ENCODE results near the gene CDC42EP2.

The CDC42EP2 gene

DNA sequence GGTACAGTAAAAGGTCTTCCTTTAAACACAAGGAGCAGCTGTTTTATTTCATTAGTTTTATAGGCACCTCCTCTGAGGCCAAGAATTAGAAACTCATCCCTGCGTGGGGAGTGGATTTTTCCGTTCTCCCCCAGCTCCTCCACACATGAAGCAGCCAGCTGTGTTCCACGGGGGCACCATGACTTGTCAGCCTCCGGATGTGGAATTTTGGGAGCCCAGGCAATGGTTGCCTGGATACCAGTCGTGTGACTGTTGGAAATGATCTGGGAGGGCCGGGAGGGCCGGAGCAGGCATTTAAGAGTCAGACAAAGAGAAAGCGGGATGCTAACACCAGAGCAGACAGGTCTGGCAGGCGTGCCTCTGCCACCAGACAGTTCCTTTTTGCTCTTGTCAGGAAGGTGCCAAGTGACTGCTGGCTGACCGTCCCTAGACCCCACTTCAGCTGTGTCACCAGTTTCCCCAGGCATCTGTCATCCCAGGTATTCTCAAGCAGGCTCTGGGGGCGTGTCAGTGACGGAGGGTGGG, 15.9 kb upstream of the CDC42EP2 start:
- H3K4me3 ChIP-seq (ENCODE audit: low read length): peak overlapping the region; percentile 1
- no peaks in the 10 kb centered on the region for H3K9me3 ChIP-seq (replicated peaks; ENCODE audit: low read length)
- H3K27me3 ChIP-seq (ENCODE audit: control insufficient read depth, insufficient read depth, low read length): no peaks in the 10 kb centered on the region
- H3K9ac ChIP-seq (ENCODE audit: low read depth, low read length): peak overlapping the region; percentile 55
- H3K4me1 ChIP-seq (ENCODE audit: control insufficient read depth, insufficient read depth, low read length): peaks cover 49% of the 10 kb centered on the region
- peak overlapping the region; percentile 22 for H3K4me2 ChIP-seq (ENCODE audit: low read length)
- peaks cover 25% of the 10 kb centered on the region for H3K36me3 ChIP-seq (ENCODE audit: insufficient read depth, low read length)

DNA sequence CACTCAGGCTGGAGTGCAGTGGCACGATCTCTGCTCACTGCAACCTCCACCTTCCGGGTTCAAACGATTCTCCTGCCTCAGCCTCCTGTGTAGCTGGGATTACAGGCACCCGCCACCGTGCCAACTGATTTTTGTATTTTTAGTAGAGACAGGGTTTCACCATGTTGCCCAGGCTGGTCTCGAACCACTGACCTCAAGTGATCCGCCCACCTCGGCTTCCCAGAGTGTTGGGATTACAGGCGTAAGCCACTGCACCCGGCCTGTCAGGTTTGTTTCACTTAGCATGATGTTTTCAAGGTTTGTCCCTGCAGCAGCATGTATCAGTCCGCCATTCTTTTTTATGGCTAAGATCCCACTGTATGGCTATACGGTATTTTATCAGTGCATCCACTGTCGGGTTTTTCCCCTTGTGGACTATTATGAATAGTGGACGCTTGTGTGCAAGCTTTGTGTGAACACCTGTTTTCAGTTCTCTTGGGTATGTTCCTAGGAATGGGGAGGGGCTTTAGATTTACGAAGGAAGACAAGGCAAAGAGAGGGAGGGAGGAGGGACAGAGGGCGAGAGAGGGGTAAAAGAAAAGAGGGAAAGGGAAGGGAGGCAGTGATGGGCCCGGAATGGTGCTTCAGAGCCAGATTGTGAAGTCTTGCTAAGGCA, 13.9 kb upstream of the CDC42EP2 start:
- Histone ChIP-seq H3K4me1 (ENCODE audit: control insufficient read depth, insufficient read depth, low read length) (peaks cover 43% of the 10 kb centered on the region), H3K36me3 (ENCODE audit: insufficient read depth, low read length) (peaks cover 9% of the 10 kb centered on the region), H3K4me2 (ENCODE audit: low read length) (no peak overlapping the region)

GRCh38 chr11:65301491-65302329, 13.0 kb upstream of the CDC42EP2 start:
- Histone ChIP-seq H3K9me3 (replicated peaks; ENCODE audit: low read length) (no peaks in the 10 kb centered on the region), H3K36me3 (ENCODE audit: insufficient read depth, low read length) (peaks cover 4% of the 10 kb centered on the region), H3K4me1 (ENCODE audit: control insufficient read depth, insufficient read depth, low read length) (peaks cover 43% of the 10 kb centered on the region), H3K4me2 (ENCODE audit: low read length) (peak overlapping the region; percentile 48), H3K27me3 (ENCODE audit: control insufficient read depth, insufficient read depth, low read length) (no peaks in the 10 kb centered on the region), H3K9ac (ENCODE audit: low read depth, low read length) (peak overlapping the region; percentile 41), H3K4me3 (ENCODE audit: low read length) (no peak overlapping the region)

More for the DNA sequence above, 13.9 kb upstream of the CDC42EP2 start:
- H3K9me3 ChIP-seq (replicated peaks; ENCODE audit: low read length): no peaks in the 10 kb centered on the region
- no peak overlapping the region for H3K9ac ChIP-seq (ENCODE audit: low read depth, low read length)
- no peak overlapping the region for H3K4me3 ChIP-seq (ENCODE audit: low read length)
- H3K27me3 ChIP-seq (ENCODE audit: control insufficient read depth, insufficient read depth, low read length): no peaks in the 10 kb centered on the region

- Histone ChIP-seq H3K4me1 (ENCODE audit: control insufficient read depth, insufficient read depth, low read length) (peaks cover 35% of the 10 kb centered on the region), H3K27me3 (ENCODE audit: control insufficient read depth, insufficient read depth, low read length) (no peaks in the 10 kb centered on the region), H3K9me3 (replicated peaks; ENCODE audit: low read length) (no peaks in the 10 kb centered on the region), H3K4me2 (ENCODE audit: low read length) (no peak overlapping the region), H3K9ac (ENCODE audit: low read depth, low read length) (no peak overlapping the region), H3K4me3 (ENCODE audit: low read length) (no peak overlapping the region), H3K36me3 (ENCODE audit: insufficient read depth, low read length) (no peaks in the 10 kb centered on the region)
Measured at GRCh38 chr11:65303555-65303954, 11.1 kb upstream of the CDC42EP2 start.

- no peak overlapping the region for H3K4me3 ChIP-seq (ENCODE audit: low read length)
- H3K4me1 ChIP-seq (ENCODE audit: control insufficient read depth, insufficient read depth, low read length): peaks cover 34% of the 10 kb centered on the region
- no peak overlapping the region for H3K9ac ChIP-seq (ENCODE audit: low read depth, low read length)
- no peaks in the 10 kb centered on the region for H3K36me3 ChIP-seq (ENCODE audit: insufficient read depth, low read length)
- no peak overlapping the region for H3K4me2 ChIP-seq (ENCODE audit: low read length)
- no peaks in the 10 kb centered on the region for H3K9me3 ChIP-seq (replicated peaks; ENCODE audit: low read length)
- H3K27me3 ChIP-seq (ENCODE audit: control insufficient read depth, insufficient read depth, low read length): no peaks in the 10 kb centered on the region
Measured at GRCh38 chr11:65304110-65304509, 10.6 kb upstream of the CDC42EP2 start.

DNA sequence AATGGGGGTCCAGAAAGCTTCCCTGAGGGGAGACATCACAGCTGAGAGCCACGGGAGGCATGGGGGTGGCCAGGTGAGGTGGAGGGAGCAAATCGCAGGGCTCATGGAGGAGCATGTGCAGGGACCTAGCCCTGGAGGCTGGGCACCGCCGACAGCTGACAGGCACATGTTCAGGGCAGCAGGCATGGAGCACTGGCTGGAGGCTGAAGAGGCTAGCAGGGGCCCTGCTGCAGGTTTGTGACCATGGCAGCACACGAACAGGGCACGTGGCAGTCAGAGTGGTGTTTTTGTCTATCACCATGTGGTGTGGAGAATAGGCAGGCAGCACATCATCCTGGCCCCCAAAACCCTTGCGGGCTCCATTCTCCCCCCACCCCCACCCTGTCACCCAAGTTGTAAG, 10.1 kb upstream of the CDC42EP2 start:
- H3K36me3 ChIP-seq (ENCODE audit: insufficient read depth, low read length): no peaks in the 10 kb centered on the region
- H3K27me3 ChIP-seq (ENCODE audit: control insufficient read depth, insufficient read depth, low read length): no peaks in the 10 kb centered on the region
- no peak overlapping the region for H3K4me2 ChIP-seq (ENCODE audit: low read length)
- no peak overlapping the region for H3K9ac ChIP-seq (ENCODE audit: low read depth, low read length)
- H3K9me3 ChIP-seq (replicated peaks; ENCODE audit: low read length): no peaks in the 10 kb centered on the region
- H3K4me1 ChIP-seq (ENCODE audit: control insufficient read depth, insufficient read depth, low read length): peaks cover 30% of the 10 kb centered on the region
- no peak overlapping the region for H3K4me3 ChIP-seq (ENCODE audit: low read length)

DNA sequence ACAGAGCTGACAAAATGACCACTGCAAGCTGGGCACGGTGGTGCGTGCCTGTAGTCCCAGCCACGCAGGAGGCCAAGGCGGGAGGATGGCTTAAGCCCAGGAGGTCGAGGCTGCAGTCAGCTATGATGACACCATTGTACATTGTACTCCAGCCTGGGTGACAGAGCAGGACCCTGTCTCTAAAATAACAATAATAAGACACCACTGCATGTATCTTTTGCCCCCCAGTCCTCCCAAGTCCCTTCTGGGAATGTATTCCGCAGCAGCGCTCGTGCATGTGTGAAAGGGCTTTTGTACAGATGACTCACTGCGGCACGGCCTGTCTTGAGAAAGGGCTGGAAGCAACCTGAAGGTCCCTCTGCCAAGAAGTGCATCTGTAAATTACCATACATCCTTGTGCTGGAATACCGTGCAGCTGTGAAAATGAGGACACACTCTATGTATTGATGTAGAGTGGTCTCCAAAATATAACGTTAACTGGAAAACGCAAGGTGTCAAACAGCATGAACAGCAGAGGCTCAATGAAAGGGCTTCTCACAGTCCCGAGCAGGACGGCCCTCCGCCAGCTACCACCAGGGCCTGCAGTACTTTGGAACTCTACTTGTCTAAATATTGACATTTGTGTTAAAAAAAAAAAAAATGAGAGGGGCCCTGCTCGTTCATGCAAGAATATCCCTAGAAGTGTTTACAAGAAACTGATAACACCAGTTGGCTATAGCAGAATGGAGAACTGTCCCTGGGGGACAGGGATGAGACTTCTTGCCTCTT, 9.0 kb upstream of the CDC42EP2 start:
- Histone ChIP-seq H3K4me2 (ENCODE audit: low read length) (no peak overlapping the region), H3K9ac (ENCODE audit: low read depth, low read length) (no peak overlapping the region), H3K36me3 (ENCODE audit: insufficient read depth, low read length) (no peaks in the 10 kb centered on the region), H3K4me3 (ENCODE audit: low read length) (no peak overlapping the region), H3K4me1 (ENCODE audit: control insufficient read depth, insufficient read depth, low read length) (peaks cover 38% of the 10 kb centered on the region), H3K27me3 (ENCODE audit: control insufficient read depth, insufficient read depth, low read length) (no peaks in the 10 kb centered on the region), H3K9me3 (replicated peaks; ENCODE audit: low read length) (no peaks in the 10 kb centered on the region)

DNA sequence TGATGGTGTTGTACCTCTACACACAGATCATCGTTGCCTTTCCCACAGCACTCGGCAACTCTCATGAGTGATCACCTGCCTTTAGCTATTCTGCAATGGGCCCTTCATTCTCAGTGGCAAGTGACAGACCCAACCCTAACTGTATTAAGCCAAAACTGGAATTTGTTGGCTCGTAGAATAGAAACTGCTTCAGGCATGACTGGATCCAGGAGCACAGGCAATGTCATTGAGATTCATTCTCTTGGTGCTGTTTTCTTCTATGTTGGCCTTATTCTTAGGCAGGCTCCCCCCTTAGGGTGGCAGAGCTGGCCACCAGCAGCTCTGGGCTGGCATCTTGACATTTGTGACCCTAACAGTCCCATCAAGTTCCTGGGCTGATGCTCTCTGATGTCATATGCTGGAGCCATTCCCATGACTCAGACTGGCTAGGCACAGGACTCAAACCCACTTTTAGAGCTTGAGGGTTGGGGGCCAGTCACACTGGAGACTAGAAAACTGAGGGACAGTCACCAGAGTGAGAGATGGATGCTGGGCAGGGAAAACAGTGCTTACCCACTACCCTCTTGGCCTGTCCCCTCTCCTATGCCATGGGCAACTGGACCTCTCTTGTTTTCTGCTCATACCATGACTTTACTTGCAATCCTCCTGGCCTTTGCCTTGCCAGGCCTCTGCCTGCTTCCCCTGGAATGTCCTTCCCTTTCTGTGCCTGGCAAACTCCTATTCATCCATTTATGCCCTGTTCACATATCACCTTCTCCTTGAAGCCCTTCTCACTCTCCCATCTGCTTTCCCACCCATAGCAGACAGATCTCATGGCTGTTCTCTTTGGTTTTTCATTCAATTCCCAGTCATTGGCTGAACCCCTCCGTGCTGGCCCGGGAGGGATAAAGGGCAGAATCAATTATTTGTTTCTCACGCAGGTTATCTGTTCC, 7.1 kb upstream of the CDC42EP2 start:
- no peaks in the 10 kb centered on the region for H3K9me3 ChIP-seq (replicated peaks; ENCODE audit: low read length)

DNA sequence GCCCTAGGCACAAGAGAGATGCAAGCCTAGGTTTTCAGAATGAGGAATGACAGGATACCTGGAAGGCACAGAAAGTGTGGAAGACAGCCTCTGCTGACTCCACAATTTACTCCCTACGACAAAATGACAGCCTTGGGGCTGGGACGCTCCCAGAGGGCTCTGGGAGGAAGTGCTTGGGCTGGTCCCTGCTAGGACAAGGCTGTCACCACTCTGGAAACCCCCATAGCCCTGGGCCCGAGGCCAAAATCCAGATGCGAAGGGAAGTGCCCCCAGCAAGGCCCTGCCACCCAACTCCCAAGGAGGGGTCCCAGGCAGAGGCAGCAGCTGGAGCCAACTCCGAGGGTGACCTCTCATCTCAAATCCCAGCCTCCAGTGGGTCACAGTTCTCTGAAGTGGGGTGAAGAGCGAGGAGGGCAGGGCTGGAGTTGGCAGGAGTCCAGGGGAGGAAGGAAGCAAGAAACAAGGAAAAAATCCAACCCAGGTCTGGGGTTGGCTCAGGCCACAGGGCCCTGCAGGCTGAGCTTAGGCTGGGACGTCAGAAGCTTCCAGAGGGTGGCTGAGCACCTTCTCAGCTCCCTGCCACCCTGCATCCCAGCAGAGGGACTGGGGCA, 6.3 kb upstream of the CDC42EP2 start:
- H3K4me2 ChIP-seq (ENCODE audit: low read length): no peak overlapping the region
- H3K4me1 ChIP-seq (ENCODE audit: control insufficient read depth, insufficient read depth, low read length): peaks cover 34% of the 10 kb centered on the region
- no peak overlapping the region for H3K4me3 ChIP-seq (ENCODE audit: low read length)
- H3K27me3 ChIP-seq (ENCODE audit: control insufficient read depth, insufficient read depth, low read length): no peaks in the 10 kb centered on the region
- H3K9me3 ChIP-seq (replicated peaks; ENCODE audit: low read length): no peaks in the 10 kb centered on the region
- H3K9ac ChIP-seq (ENCODE audit: low read depth, low read length): no peak overlapping the region
- no peaks in the 10 kb centered on the region for H3K36me3 ChIP-seq (ENCODE audit: insufficient read depth, low read length)

More for the DNA sequence above, 7.1 kb upstream of the CDC42EP2 start:
- Histone ChIP-seq H3K27me3 (ENCODE audit: control insufficient read depth, insufficient read depth, low read length) (no peaks in the 10 kb centered on the region), H3K4me1 (ENCODE audit: control insufficient read depth, insufficient read depth, low read length) (peaks cover 32% of the 10 kb centered on the region), H3K4me3 (ENCODE audit: low read length) (no peak overlapping the region), H3K9ac (ENCODE audit: low read depth, low read length) (no peak overlapping the region), H3K36me3 (ENCODE audit: insufficient read depth, low read length) (no peaks in the 10 kb centered on the region), H3K4me2 (ENCODE audit: low read length) (no peak overlapping the region)

- no peak overlapping the region for H3K4me2 ChIP-seq (ENCODE audit: low read length)
- no peaks in the 10 kb centered on the region for H3K9me3 ChIP-seq (replicated peaks; ENCODE audit: low read length)
- peaks cover 40% of the 10 kb centered on the region for H3K4me1 ChIP-seq (ENCODE audit: control insufficient read depth, insufficient read depth, low read length)
- no peaks in the 10 kb centered on the region for H3K27me3 ChIP-seq (ENCODE audit: control insufficient read depth, insufficient read depth, low read length)
- no peaks in the 10 kb centered on the region for H3K36me3 ChIP-seq (ENCODE audit: insufficient read depth, low read length)
- H3K4me3 ChIP-seq (ENCODE audit: low read length): no peak overlapping the region
- no peak overlapping the region for H3K9ac ChIP-seq (ENCODE audit: low read depth, low read length)
Measured at GRCh38 chr11:65309006-65309405, 5.7 kb upstream of the CDC42EP2 start.
